Germinal center (tissue), 1 donor: Measurements from ENCODE around the gene ASPSCR1.

Source experiments
- DNase-seq: peaks from one replicate; pipeline ENCODE4 v3.0.0; 2012; ENCODE audit warnings: mixed read lengths, low spot score

The ASPSCR1 gene

GRCh38 chr17:82041144-82041814, 63.9 kb downstream of the ASPSCR1 start:
- no peak for DNase-seq

- DNase-seq, result no peak
Measured at GRCh38 chr17:82042649-82043048, 65.2 kb downstream of the ASPSCR1 start.

GRCh38 chr17:82043507-82043906, 66.1 kb downstream of the ASPSCR1 start:
- DNase-seq, result no peak

- DNase-seq, result no peak
Measured at GRCh38 chr17:82045936-82046484, 68.6 kb downstream of the ASPSCR1 start.

GRCh38 chr17:82046903-82047302, 69.5 kb downstream of the ASPSCR1 start:
- no peak for DNase-seq

GRCh38 chr17:82047379-82047778, 70.0 kb downstream of the ASPSCR1 start:
- no peak for DNase-seq

- no peak for DNase-seq
Measured at GRCh38 chr17:82047914-82048570, 70.6 kb downstream of the ASPSCR1 start.

GRCh38 chr17:82048571-82048971, 71.1 kb downstream of the ASPSCR1 start:
- no peak for DNase-seq

GRCh38 chr17:82049106-82049505, 71.7 kb downstream of the ASPSCR1 start:
- no peak for DNase-seq

- DNase-seq, result no peak
Measured at GRCh38 chr17:82049521-82049971, 72.1 kb downstream of the ASPSCR1 start.

GRCh38 chr17:82050152-82050760, 72.8 kb downstream of the ASPSCR1 start:
- no peak for DNase-seq

GRCh38 chr17:82050761-82051641, 73.6 kb downstream of the ASPSCR1 start:
- DNase-seq, result peak; percentile 41

- peak; percentile 87 for DNase-seq
Measured at GRCh38 chr17:82051776-82052637, 74.6 kb downstream of the ASPSCR1 start, which contains the start of the genes GPS1 and RFNG. Gene GPS1, plus strand, starts transcription at chr17:82051898. Its CDS starts 34 bp downstream, at chr17:82051932. Gene RFNG, minus strand, starts transcription at chr17:82051811. Its CDS starts 45 bp downstream, at chr17:82051766.

GRCh38 chr17:82052638-82053059, 75.2 kb downstream of the ASPSCR1 start:
- no peak for DNase-seq

GRCh38 chr17:82053130-82053529, 75.7 kb downstream of the ASPSCR1 start:
- DNase-seq, result no peak

GRCh38 chr17:82053556-82054263, 76.3 kb downstream of the ASPSCR1 start:
- no peak for DNase-seq

GRCh38 chr17:82054351-82055022, 77.1 kb downstream of the ASPSCR1 start:
- no peak for DNase-seq

- no peak for DNase-seq
Measured at GRCh38 chr17:82055023-82055964, 77.9 kb downstream of the ASPSCR1 start.
